HG03135 (cell line): ENCODE measurements around the gene MAP3K1.
"Not testable (repeated sequence)": the region's sequence is repeated elsewhere in the genome, so short reads cannot be mapped to it uniquely, and the experiment has no call there.

ENCODE experiments used
- ATAC-seq: cut with Tn5 transposase; IDR thresholded peaks from one replicate; pipeline ENCODE4 v1.9.1; 2021; ENCODE audit warnings: mild to moderate bottlenecking, moderate library complexity; ENCODE audit not compliant: unreplicated experiment

The MAP3K1 gene

GRCh38 chr5:56814963-56815657 lies at the start of gene MAP3K1:
Gene MAP3K1, plus strand, starts transcription at chr5:56815549. Its CDS starts 25 bp downstream, at chr5:56815574.
- ATAC-seq: peak; percentile 63

DNA sequence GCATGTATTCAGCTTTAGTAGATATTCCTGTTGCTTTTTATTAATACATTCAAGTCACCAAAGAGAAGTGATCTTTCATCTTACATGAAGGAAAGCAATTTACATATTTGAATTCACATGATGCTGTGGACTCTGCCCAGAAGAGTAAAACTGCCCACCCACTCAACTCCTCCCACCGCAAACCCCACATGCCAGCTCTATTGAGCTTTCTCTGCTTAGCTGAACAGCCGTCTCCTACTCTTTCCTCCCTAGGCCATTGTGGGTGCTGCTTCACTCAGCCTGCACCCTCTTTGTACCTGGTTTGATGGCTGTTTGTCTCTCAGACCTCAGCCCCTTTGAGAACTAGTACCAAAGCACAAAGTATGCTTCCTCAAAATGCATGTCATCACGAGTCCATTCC lies 48.4 kb upstream of the MAP3K1 start:
- no peak for ATAC-seq

DNA sequence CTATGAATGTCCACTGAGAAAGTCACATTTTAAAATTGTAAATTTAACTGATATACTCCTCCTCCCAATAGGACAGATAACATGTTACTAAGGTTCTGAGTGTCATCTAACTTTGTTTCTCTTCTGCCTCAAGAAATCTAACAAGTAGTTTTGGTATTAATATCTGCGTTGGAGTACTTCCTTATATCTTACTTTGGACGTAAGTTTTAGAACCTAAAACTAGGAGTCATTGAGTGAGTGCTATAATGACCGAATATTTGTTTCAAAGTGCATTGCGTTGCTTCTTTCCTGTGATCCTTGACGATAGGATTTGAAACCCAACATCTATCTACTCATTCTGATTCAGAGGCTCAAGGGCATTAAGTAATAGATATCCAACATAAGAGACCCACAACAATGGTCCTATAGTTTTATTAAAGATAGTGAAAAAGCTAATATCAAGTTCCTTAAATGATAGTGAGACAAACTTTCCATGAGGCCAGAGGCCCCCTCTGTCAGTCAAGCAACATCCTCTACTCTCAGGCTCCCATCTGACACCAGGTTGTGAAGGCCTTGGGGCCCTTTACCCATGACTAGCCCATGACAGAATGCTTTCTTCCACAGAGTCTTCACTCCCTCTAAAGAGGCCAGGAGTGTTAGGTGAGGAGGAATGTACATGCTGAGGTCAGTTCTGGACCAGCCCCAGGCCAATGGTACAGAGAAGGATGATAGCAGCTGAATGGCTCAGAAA lies 45.3 kb upstream of the MAP3K1 start:
- no peak for ATAC-seq

- ATAC-seq: no peak
Observed at GRCh38 chr5:56772767-56773166, 42.6 kb upstream of the MAP3K1 start.

- ATAC-seq: no peak
Observed at GRCh38 chr5:56774957-56775356, 40.4 kb upstream of the MAP3K1 start.

- not testable (repeated sequence) for ATAC-seq
Observed at GRCh38 chr5:56776212-56776846, 39.0 kb upstream of the MAP3K1 start.

DNA sequence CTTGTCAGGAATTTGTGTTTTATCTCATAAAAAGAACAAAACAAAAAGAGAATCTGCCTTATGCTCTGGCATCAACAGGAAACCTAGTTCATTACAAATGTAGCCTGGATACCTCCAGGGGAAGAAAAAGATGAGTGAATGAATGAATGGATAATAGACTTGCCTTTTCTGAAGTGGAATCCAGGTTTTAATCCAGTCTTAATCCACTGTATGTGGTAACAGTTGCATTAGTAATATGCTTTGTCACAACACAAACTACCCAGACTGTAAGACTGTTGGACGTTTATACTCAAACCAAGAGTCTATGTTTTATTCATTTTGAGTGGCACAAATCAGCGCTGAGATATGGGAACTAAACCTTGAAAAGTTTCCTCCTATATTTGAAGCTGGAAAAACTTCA lies 32.1 kb upstream of the MAP3K1 start:
- ATAC-seq: no peak

DNA sequence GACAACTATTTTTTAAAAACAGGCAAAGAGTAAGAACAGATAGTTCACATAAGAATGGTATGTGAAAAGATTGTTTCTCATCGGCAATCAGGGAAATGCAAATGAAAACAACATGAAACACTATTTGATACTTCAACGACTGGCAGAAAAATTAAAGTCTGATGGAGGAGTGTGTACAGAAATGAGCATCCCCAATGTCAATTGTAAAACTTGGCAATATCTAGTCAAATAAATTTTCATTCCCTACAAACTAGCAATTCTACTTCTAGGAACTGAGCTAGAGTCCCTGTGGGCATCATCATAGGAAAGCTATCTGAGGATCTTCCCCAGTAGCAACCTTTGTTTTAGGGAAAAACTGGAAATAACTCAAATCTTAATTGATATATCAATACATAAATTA lies 29.0 kb upstream of the MAP3K1 start:
- no peak for ATAC-seq

GRCh38 chr5:56791396-56791795 lies 24.0 kb upstream of the MAP3K1 start:
- no peak for ATAC-seq

GRCh38 chr5:56798521-56798920 lies 16.8 kb upstream of the MAP3K1 start:
- ATAC-seq: no peak

- ATAC-seq: no peak
Observed at GRCh38 chr5:56800186-56800585, 15.2 kb upstream of the MAP3K1 start.

DNA sequence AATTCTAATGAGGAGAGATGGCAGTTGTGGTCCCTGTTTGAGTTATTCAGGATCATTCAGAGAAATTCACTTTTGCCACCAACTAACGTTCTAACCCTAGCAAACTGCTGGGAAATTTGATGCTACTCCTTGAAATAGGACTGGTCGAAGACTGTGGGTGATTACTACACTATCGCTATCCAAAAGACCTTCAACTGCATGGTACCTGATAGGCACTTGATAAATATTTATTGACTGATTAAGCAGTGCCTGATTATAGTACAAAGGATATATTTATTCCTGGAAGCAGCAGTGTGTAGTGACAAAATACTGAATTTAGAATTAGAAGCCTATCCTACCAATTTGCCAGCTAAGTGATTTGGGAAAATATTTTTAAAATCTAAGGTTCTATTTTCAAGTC lies 14.1 kb upstream of the MAP3K1 start:
- ATAC-seq: no peak

DNA sequence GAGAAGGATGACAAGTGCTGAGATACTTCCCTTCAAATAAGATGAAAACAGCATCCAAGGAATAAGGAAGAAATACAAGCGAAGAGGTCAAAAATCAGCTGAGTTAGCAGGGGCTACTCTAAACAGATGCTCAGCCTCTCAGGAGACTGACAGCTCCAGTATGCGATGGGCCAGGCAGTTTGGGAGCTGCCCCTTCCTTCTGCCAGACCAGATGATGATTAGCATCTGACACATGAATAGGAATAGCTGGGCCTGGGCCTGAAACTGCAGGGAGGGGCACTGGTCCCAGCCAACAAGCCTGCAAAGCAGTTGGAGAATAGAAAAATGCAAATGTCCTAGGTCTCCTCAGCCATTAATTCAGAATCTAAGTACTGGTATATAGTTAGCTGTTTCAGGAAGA lies 13.1 kb upstream of the MAP3K1 start:
- no peak for ATAC-seq

DNA sequence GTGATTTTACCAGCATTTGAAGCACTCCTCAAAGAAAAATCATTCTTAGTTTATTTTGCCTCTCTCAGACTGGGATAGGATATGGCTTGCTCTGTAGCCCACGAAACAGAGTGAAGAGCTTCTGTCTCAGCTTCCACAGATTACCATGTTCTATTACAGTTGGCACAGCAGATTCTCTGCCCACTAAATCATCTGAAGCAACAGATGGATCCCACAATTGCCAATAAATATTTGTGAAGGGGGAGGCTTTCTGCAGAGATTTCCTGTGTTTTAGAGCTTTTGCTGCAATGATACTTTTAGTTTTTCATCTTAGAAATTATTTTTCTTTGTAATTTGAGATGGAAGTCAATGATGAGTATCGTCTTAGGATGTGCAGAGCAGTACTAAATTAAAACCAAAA lies 12.3 kb upstream of the MAP3K1 start:
- ATAC-seq: no peak

- no peak for ATAC-seq
Observed at GRCh38 chr5:56803894-56804293, 11.5 kb upstream of the MAP3K1 start.

DNA sequence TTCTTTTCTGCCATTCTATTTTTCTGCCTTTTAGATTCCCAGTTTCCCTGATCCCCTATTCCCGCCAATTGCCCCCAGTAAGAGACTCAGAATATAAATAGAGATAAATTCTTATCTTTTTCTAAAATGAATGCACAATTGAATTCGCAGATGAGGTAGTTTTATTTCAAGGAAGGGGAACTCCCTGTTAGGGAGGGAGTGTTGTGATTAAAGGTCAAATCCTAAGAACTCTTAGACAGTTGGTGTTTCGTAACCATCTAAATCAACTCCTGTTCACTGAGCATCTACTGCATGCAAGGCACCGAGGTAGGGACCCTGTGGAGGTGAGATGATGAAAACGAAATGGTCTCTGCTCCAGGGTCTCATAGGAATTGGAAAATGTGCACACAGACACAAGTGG lies 7.7 kb upstream of the MAP3K1 start:
- ATAC-seq: no peak

GRCh38 chr5:56808211-56808610 lies 7.1 kb upstream of the MAP3K1 start:
- ATAC-seq: no peak

- no peak for ATAC-seq
Observed at GRCh38 chr5:56810826-56811225, 4.5 kb upstream of the MAP3K1 start.

GRCh38 chr5:56812110-56812509 lies 3.2 kb upstream of the MAP3K1 start:
- ATAC-seq: no peak

DNA sequence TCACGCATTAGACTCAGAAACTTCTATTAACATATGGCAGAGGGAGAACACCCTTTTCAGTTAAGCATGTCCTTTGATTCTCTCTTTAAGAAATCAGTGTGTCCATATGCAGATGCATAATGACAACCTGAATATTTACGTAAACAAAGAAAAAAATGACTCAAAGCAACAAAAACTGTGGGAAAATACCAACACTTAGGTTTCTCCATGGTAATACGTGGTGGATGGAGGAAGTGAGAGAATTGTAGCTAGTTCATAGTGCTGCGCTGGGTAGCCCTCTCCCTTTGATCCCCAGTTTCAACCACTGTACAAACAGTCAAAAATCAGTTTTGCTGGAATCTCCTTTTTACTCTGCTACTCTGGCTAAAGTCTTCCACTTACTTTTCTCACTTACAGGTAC lies 2.0 kb upstream of the MAP3K1 start:
- no peak for ATAC-seq

- no peak for ATAC-seq
Observed at GRCh38 chr5:56814361-56814962, 887 bp upstream of the MAP3K1 start.
